GM06990 (cell line): ENCODE measurements around the gene ACTL9.
"Not testable (repeated sequence)": the region's sequence is repeated elsewhere in the genome, so short reads cannot be mapped to it uniquely, and the experiment has no call there.

Experiments
- DNase-seq: peaks from one replicate; pipeline ENCODE4 v3.0.0-alpha.2; 2011; ENCODE audit not compliant: insufficient read length; ENCODE audit errors: extremely low read depth
- H3K27me3 ChIP-seq: replicated peaks from 2 replicates; pipeline ENCODE4 v1.6.0; 2011; ENCODE audit warnings: low read length; ENCODE audit not compliant: control insufficient read depth, insufficient read depth
- H3K36me3 ChIP-seq: 2 replicates; pipeline ENCODE4 v1.5.1; 2011; ENCODE audit warnings: low read length; ENCODE audit not compliant: control insufficient read depth, insufficient read depth
- H3K4me3 ChIP-seq: replicated peaks from 2 replicates; pipeline ENCODE4 v1.5.1; 2011; ENCODE audit warnings: low read depth, mild to moderate bottlenecking, control low read depth, low read length
- TF ChIP-seq, protein P1 (sequence below): IDR thresholded peaks from 2 replicates; pipeline ENCODE4 v1.5.1; 2011; ENCODE audit warnings: low read length, control low read depth, mild to moderate bottlenecking, inconsistent platforms; ENCODE audit not compliant: insufficient read depth, poor library complexity, severe bottlenecking

ACTL9 gene

DNA sequence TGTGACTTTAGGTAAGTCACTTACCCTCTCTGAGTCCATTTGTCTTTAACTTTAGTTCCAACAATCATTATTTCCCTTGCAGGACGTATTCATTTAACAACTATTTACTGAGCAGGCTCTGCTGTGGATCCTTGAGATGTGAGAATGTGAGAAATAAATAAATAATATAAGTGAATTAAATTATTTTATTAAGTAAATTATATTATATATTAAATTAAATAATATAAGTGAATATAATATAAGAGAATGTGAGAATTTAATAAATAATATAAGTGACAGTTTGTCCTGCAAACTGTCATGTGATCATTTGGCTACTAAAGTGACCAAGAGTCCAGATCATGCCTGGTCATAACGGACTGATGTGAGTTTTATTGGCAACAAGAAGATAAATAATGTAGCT is 23.4 kb upstream of the ACTL9 start:
- no peaks in the 10 kb centered on the region for H3K27me3 ChIP-seq
- no peak for DNase-seq
- TF ChIP-seq, protein P1, sequence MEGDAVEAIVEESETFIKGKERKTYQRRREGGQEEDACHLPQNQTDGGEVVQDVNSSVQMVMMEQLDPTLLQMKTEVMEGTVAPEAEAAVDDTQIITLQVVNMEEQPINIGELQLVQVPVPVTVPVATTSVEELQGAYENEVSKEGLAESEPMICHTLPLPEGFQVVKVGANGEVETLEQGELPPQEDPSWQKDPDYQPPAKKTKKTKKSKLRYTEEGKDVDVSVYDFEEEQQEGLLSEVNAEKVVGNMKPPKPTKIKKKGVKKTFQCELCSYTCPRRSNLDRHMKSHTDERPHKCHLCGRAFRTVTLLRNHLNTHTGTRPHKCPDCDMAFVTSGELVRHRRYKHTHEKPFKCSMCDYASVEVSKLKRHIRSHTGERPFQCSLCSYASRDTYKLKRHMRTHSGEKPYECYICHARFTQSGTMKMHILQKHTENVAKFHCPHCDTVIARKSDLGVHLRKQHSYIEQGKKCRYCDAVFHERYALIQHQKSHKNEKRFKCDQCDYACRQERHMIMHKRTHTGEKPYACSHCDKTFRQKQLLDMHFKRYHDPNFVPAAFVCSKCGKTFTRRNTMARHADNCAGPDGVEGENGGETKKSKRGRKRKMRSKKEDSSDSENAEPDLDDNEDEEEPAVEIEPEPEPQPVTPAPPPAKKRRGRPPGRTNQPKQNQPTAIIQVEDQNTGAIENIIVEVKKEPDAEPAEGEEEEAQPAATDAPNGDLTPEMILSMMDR = no peak
- no peak overlapping the region for H3K4me3 ChIP-seq
- no peaks in the 10 kb centered on the region for H3K36me3 ChIP-seq

DNA sequence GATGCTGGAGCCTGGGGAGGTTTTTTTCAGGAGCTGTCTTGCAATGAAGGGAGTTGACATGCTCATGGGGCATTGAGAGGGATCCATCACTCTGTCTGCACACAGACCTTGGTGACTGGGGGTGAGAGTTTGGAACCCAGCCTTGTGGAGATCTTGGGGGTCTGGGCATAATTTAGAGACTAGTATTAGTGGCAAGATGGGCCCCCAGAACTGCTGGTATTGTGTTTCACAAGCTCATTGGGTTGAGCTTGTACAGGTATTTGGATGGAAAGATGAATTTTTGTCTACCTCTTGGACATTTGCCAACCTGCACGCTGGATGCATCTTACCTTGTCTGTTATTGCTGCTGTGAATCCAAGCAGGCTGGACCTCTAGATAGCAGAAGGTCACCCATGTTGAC is 22.7 kb upstream of the ACTL9 start, which contains the start of gene OR2Z1:
OR2Z1 (plus strand) TSS at position 301 of the 400 bp plus-strand sequence. CDS start 9,395 bp downstream, outside the sequence.
- H3K27me3 ChIP-seq = no peaks in the 10 kb centered on the region
- DNase-seq = no peak
- TF ChIP-seq, protein P1 = no peak
- H3K4me3 ChIP-seq = no peak within 1 kb of the TSS
- H3K36me3 ChIP-seq = no peaks in the 10 kb centered on the region

DNA sequence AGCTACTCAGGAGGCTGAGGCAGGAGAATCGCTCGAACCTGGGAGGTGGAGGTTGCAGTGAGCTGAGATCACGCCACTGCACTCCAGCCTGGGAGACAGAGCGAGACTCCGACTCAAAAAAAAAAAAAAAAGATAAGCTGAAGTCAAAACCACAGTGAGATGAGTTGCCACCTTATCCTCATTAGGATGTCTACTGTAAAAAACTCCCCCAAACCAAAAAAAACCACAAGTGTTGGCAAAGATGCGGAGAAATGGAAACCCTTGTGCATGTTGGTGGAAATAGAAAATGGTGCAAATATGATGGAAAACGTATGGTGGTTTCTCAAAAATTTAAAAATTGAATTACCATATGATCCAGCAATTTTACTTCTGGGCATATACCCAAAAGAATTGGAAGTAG is 11.7 kb upstream of the ACTL9 start:
- DNase-seq, H3K36me3 ChIP-seq, H3K4me3 ChIP-seq, H3K27me3 ChIP-seq: not testable (repeated sequence)

DNA sequence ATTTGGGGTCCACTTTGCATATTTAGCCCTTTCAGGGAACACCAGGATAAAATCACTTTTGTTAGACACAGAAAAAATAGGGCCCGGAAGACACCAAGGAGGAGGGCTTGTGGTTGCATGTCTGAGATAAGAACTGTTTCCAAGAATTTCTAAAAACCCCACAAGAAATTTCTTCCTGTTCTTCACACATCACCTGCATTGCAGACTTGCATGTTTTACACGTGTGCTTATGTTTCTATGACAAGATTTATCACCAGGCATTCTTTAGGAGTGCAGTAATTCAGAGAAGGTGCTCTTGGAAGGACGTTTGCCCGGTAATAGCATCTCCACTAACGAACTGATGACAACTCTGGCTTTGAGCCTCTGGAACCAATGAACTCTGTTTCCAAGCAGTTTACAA is 7.1 kb upstream of the ACTL9 start:
- no peaks in the 10 kb centered on the region for H3K27me3 ChIP-seq
- no peak for DNase-seq
- TF ChIP-seq, protein P1 = no peak

DNA sequence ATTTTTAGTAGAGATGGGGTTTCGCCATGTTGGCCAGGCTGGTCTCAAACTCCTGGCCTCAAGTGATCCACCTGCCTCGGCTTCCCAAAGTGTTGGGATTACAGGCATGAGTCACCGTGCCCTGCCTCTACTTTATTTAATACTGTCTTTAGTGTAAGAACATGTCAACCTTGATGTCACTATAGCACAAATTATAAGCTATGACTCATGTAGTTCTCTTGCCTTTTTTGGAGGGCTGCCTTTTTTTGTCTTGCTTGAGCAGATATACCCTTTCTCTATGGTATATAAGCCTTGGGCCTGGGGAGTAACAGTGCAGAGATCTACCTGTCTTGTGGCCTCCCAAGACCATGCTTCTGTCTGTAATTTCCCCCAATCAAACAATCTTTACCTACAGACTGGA is 6.7 kb upstream of the ACTL9 start:
- H3K4me3 ChIP-seq, DNase-seq, H3K36me3 ChIP-seq, H3K27me3 ChIP-seq: not testable (repeated sequence)

More for the DNA sequence above, 7.1 kb upstream of the ACTL9 start:
- Histone ChIP-seq H3K36me3 (no peaks in the 10 kb centered on the region), H3K4me3 (no peak overlapping the region)

DNA sequence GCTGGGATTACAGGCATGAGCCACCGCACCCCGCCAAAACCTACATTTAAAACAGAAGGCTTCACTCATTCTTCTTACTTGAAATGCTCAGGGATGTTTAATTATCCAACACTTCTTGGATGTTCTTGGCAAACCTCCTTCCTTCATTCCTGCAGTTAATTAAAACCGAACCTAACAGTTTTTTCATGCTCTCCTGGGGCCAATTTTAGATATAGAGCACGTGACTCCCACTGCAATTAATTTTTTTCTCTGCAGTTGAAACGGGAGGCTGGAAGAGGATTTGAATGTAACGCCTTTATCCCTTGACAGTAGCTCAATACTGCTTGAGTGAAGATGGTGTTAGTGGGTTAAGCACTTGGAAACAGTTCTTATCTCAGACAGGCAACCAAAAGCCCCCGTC is 4.6 kb upstream of the ACTL9 start:
- DNase-seq = no peak
- Histone ChIP-seq H3K27me3 (no peaks in the 10 kb centered on the region), H3K36me3 (no peaks in the 10 kb centered on the region), H3K4me3 (no peak overlapping the region)
- TF ChIP-seq, protein P1 = no peak

DNA sequence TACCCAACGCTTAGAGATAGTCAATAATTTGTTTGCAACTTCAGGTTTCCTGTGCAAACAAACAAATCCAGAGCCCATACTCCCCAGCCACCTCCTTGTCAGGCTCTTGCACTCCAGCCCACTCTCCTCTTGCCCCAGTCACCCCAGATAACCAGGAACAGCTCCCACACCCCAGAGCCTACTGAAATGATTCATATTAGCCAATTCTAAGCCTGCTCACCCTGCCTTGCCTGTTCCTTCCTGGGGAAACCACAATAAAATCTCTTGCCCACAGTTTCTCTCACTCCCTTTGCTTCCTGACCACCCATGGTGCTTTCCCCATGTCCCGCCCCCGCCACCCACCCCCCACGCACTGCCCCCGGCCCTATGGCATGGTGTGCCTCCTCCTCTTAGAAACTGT is 3.8 kb upstream of the ACTL9 start:
- DNase-seq = no peak
- H3K27me3 ChIP-seq = no peaks in the 10 kb centered on the region
- H3K4me3 ChIP-seq = no peak overlapping the region
- H3K36me3 ChIP-seq = no peaks in the 10 kb centered on the region
- TF ChIP-seq, protein P1 = no peak
